GM21447 (cell line): ENCODE results near the gene LGALS3.
A peak's percentile ranks its signal among the peaks of the same experiment; 100 is the strongest.

Source experiments
- ATAC-seq: cut with Tn5 transposase; IDR thresholded peaks from one replicate; pipeline ENCODE4 v1.9.1; 2021; ENCODE audit not compliant: unreplicated experiment

Gene LGALS3

DNA sequence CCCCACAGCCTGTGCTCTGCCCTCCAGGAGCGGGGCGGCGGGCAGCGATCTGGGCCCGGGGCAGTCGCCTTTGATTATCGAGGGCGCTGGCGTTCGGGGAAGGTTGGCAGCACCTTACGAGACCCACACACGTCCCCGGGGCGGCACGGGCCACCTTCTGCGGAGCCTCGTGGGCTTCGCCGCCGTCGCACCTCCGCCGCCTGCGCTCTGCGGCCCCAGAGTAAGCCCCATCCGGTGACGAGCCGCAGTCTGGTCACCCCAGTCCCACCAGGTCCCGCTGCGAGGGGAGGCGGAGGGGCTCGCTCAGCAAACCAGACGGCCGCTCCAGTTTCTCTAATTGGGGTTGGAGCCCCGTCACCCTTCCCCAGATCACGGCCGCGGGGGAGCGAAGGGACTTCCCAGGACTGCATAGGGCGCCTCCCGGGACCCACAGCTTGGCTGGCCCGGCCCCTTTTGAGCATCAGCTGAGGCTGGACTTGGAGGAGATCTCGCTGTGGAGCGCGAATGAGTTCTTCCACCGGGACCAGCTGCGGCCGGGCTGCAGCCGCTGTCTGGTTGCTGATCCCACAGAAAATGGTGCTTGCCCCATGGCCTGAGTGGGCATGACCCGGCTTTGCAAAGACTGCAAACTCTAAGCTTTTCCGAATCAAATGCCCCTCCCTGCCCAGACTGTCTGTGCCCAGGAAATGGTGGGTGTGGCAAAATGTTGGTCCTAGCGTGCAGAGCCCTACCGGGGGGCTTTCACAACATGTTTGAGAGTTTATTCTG lies 560 bp downstream of the LGALS3 start:
- peak; percentile 54 for ATAC-seq

DNA sequence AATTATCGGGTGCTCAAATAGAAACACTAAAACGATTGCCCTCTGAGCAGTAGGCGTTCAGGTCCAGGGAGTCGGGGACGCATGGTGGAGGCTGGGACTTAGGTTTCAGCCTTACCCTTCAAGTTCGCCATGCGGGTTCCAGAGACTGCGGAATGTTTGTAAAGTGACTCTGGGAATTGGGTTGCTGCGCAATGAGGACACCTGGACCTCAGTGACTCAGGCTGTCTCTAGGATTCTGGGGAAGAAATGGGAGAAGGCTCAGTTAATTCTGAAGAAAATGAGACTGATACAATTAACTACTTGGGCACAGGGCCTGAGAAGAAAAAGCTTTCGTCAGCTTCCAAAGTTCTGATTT lies 1.1 kb downstream of the LGALS3 start:
- no peak for ATAC-seq

DNA sequence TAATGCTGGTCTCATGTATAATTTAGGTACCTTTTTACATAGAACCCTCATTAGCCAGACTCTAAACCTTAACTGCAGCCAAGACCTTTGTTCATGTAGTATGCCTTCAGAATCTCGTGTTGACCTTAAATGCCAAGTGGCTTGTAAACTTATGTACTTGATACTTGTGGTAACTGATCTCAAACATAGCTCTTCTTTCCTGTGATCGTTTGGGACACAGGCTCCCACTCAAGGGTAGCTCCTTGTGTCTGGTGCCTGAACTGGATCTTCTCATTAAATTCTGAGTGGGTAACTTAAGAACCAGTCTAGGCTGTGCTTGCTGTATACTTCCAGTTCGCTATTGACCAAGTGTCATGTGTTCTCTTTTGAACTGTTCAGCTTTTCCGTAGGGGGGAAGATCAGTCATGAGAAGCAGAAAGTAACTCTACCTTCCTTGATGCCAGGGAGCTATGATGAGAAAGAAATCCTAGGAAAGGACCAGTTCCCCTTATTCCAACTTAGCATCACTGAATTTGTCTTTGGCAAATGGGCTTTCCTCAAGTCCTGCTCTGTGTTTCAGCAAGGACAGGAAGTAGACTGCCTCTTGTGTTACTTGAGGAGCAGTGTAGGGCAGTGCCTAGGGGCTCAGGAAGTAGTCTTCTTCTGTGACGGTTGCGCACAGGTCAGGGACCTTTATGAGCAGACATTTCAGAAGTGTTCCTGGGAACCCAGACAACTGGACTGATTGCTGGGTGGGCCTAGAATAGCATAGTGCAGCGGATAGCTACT lies 2.5 kb downstream of the LGALS3 start:
- ATAC-seq: no peak

DNA sequence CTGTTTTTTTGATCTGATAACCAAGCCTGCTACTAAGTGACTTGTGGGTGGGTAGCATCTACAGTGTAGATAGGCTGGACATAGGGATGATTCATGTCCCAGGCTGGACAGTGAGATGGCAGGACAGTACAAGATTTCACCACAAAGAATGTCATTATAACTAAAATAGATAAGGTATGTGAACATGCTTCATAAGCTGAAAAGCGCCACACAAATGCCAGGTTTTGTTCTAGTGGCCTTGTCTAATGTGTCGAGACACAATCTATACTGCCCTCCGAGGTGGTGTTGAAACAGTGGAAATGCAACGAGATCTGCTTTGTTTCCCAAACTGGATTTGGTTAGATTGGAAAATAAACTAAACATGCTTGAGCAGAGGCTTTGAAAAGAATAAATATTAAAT lies 4.4 kb downstream of the LGALS3 start:
- no peak for ATAC-seq

DNA sequence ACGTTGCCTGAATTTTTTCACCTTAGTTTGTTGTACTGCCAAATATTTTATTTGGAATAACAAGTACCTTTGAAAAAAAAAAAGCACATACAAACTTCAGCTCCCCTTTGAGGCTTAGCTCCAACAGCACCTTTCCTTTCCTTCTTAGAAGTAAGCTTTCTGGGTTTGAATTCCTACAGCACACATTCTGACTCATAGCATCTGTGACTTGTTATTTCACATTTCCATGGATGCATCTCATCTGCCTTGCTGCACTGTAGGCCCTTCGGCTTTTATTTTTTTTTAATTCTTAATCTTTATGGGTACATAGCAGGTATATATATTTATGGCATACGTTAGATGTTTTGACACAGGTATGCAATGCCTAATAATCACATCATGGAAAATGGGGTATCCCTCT lies 7.2 kb downstream of the LGALS3 start:
- no peak for ATAC-seq

DNA sequence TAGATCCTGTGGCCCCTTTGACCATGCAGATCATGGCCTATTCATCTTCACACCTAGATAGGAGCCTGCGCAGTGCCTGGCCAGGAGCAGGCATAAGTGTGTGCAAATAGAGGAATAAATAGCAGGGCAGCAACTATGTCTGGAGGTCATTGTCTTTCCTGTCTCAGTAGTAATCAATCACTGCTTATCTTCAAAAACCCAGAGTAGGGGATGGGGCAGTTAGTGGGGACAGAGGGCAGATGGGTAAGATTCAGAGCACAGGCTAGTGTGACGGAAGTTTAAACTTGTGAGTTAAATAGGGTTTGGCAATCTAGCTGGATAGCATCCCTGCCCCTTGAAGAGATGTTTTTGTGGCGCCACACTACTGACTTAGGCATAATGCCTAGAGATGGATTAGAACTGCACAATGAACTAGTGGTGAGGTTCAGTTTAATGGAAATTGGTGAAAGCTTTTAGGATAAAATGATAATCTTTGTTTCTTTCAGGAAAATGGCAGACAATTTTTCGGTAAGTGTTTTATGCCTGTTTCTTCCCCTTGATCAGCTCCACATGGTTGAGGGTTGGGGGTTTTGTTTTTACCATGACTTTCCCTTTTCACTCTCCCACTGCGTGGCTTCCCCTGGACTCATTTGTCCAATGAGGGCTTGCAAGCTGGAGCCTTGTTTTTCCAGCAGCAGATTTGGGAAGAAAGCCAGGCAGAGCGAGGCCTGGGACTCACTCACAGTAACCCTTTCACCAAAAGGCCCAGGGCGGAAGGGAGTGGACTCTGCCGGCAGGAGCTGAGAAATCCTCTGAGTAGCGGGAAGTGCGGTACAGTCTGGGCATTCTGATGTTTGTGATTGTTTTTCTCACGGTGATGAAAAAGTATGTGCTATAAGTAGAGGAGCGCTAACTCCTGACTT lies 8.1 kb downstream of the LGALS3 start:
- no peak for ATAC-seq

DNA sequence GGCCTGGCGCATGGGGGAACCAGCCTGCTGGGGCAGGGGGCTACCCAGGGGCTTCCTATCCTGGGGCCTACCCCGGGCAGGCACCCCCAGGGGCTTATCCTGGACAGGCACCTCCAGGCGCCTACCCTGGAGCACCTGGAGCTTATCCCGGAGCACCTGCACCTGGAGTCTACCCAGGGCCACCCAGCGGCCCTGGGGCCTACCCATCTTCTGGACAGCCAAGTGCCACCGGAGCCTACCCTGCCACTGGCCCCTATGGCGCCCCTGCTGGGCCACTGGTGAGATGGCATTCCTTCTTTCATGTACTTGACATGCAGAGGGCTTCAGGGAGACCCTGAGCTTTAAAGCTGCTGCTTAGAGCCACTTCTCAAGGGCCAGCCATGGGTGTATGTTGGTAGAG lies 9.0 kb downstream of the LGALS3 start:
- ATAC-seq: no peak

DNA sequence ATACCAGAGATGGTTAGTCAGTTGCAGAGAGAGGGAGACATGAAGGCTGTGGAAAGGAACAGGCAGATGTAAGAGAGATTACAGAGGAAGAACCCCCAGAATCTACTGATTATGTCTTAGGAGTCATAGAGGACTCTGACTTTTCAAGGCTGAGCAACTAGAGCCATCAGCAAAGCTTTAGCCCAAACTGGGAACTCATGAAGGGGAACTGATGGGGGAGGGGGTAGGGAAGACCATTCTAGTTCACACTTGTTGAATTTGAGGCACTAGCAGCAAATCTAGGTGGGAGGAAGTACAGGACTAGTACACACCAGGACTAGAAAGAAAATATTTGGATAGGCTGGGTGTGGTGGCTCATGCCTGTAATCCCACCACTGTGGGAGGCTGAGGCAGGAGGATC lies 10.1 kb downstream of the LGALS3 start:
- ATAC-seq: no peak

DNA sequence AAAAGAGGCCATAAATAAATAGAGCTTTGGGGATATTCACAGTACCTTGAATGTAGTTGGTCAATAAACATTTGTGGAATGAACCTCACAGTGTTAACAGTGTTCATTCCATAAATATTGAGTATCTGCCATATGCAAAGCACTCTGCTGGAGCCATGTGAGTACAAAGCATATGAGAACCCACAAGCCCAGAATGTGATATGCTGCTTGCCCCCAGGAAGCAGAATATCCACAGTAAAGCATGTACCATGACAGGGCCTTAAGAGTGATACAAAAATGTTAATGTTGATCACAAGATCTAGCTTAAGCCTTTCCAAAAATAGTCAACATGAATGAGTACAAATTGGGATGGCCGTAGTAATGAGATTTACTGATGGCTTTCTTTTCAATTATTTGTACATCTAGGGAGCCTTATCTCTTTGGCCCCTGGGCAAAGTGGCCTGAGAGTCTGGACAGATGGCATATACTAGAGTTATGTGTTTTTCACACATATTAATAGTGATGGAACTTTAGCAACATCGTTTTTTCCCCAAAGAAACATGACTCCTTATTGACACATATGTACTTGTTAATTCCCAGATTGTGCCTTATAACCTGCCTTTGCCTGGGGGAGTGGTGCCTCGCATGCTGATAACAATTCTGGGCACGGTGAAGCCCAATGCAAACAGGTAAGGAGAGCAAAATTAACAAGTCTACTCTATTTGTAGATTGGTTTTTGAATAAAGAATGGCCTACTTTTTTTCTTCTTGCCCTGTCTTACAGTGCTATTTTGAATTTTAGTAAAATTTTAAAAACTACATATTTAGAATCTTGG lies 10.9 kb downstream of the LGALS3 start:
- no peak for ATAC-seq

DNA sequence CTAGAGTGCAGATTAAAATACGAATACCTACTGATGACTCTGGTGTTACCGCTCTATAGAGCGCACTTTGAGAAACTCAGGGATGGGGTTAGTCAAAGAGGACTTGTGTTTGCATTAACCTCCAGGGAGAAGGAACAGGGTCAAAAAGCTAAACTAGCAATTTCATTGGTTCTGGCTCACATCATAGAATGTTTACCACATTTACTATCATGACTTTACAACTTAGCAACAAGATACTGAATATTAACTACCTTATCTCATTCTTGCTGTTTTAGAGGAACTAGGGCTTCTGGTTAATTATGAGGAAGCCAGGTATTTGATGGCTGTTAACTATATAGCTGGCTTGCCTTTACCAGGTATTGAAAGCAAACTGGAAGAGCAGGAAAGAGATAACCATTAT lies 12.8 kb downstream of the LGALS3 start:
- ATAC-seq: no peak

DNA sequence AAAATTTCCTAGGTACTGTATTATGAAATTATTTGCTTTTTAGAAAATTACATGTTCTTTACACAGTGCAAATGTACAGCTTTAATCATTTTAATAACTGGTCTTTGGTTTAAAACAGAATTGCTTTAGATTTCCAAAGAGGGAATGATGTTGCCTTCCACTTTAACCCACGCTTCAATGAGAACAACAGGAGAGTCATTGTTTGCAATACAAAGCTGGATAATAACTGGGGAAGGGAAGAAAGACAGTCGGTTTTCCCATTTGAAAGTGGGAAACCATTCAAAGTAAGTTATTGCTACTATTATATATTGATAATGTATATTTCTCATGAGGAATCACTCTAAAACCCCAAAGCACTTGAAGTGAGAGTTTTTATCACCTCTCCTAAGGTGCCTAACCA lies 13.4 kb downstream of the LGALS3 start:
- no peak for ATAC-seq

DNA sequence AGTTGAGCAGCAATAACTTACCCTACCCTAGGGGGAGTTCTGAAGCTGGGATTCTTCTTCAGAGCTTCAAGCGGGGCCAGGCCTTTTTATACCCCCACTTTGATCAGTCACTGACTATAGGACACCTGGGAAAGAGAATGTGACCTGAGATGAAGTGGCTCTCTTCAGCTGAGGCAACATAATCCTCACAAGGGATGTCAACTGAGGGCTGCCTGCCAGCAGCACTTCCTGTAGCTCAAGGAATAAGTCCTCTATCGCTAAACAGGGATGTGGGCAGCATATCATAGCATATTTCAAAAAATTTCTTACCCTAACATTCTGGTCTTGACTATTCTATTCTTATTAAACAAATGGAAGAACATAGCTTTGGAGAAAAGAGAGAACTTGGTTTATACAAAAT lies 17.4 kb downstream of the LGALS3 start:
- no peak for ATAC-seq

DNA sequence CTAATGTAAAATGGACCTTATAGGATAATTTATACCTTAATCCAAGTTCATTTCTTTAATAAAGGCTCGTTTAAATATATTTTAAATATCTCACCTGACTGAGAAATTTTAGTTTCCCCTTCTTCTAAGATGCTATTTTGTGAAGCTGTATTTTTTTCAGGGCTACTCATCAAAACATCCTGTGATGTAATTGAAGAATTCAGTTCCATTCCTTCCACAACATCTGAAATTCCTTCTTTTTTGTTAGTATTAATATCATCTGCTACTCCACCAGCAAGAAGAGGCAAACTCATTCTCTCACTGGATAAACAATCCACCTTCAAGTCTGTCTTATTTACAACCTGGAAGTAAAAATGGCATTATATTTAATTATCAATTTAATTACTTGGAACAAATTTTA lies 22.5 kb downstream of the LGALS3 start:
- no peak for ATAC-seq

DNA sequence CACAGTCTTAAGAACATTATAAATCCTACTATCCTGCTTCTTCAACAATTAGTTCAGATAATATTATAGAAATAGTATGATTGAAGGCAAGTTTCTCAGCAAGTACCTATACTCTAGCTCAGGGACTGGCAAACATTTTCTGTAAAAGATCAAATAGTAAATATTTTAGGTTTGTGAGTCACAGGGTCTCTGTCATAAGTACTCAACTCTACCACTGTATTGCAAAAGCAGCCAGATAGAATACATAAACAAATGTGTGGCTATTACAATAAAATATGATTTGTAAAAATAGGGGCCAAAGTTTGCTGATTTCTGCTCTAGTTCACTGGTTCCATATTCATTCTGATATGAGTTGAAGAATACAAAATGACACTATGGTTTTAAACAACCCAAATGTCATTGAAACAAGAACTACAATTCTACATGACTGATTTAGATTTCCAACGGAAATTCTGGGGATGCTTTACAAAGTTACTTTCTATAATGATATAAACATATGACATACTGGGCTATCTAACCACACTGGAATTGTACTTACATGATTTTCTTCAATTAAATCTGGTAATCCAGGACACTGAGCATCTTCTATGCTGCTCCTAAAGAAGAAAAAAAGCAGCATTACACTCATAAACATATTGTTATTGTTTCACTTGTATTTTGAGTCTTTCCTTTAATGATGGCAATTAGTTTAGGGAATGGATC lies 23.2 kb downstream of the LGALS3 start:
- ATAC-seq: no peak

DNA sequence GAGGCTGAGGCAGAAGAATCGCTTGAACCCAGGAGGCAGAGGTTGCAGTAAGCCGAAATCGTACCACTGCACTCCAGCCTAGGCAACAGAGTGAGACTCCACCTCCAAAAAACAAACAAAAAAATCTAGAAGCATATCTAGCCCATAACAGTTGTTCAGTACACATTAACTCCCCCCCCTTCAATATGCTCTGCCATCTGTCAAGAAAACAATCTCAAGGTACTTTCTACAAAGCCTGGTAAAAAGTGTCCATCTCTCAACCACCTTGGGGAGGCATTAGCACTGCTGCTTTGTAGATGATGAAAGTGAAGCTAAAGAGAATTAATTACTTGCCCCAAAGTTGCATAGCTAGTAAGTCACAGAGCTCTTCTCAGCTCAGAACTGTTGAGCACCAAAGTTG lies 24.9 kb downstream of the LGALS3 start:
- no peak for ATAC-seq

DNA sequence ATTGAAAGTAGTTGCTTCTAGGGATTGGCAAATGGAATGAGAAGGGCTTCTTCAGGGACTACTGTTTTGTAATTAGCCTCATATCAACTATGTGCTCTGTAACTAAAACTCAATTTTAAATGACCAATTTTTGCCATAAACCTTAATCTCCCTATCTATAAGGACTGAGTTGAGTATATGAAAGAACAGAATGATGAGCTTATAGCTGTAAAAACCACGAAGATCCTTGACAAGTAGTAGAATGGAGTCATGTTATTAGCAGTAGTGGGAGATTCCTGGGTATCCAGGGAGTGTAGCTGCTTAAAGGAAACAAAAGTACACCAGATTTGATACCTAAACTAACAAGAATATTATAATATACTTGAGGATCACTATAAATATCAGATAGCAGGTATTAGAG lies 28.0 kb downstream of the LGALS3 start:
- ATAC-seq: no peak

DNA sequence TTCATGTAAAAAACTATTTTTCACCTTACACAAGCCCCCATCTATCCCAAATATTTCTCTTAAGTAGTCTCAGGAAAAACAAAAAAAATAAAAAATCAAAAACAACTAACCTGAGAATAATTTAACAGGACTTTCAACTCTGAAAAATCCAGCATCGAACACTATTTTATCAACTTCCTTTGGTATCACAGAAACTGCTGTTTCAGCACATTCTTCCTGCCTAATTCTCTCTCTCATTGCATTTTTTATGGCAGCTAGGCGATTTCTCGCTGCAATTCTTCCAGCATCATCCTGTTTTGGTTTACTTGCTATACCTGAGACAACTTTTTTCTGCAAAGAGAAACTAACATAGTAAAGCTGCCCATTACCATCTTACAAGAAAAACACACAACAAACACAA lies 29.4 kb downstream of the LGALS3 start:
- ATAC-seq: no peak

DNA sequence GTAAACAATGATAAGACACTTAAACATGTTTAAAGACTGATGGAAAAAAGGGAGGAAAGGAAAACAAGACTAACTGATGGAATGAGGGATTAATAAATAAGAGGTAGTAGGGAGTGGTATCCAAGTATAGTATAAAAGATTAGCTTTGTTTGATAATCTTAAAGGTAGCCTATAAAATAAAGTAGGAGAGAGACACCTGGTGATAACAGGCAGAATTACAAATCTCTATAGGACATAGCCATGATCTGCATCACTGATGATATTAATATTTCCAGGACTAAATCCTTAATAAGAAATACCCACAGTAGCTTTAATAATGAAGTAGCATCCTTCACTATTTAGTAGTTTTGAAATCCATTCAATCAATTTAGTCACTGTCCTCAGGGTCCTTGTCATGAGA lies 31.9 kb downstream of the LGALS3 start:
- ATAC-seq: no peak

DNA sequence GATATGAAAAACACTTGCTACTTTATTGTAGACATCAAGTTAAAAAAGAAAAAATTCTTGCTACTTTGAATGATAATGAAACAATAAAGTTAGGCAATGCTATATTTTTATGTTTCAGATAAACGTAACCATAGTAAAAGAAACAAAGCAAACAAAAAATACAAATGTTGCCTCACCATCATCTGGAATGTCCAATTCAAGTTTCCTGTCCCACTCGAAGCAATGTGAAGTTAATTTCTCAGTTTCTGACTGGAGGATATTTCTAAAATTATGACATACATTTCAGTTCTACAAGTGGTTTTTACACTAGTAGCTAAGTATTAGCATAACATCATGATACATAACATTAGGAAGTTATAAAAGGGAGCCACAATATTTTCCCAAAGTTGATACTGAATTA lies 41.5 kb downstream of the LGALS3 start:
- ATAC-seq: no peak

DNA sequence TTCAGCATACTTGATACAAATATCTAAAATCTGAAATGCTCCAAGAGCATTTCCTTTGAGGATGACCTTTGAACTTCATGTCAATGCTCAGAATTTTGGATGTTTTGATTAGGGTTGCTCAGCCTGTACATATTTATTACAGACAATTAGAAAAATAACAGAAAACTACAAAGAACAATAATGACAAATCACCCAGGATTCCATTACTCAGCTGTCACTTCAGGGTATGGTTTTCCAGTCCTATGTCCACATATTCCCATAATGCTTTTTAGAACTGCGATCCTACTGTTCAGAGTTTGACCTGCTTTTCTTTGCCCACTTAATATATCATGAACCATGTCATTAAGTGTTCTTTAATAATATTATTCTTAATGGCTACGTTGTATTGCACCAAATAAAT lies 51.0 kb downstream of the LGALS3 start:
- no peak for ATAC-seq
